Measurements from ENCODE around the gene MAP4.

MAP4 gene

DNA sequence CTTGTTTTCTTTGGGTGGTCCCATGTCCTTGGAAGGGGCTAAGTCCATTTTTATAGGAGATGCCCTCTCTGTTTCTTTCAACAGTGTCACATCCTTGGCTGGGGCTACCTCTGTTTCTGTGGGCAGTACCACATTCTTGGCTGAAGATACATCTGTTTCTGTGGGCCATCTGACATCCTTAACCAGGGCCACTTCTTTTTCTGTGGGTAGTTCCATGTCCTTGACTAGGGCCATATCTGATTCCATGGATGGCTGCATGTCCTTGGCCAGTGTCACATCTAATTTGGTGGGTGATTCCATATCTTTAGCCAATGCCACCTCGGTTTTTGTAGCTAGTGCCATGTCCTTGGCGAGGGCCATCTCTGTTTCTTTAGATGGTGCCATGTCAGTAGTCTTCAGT lies 99.5 kb downstream of the MAP4 start:
- TF ChIP-seq TCF12 (IDR thresholded peaks at IDR 0.05; ENCODE audit: low read depth) (no peak), FOXM1 (IDR thresholded peaks at IDR 0.05; ENCODE audit: borderline replicate concordance, low read depth) (no peak), YY1 (IDR thresholded peaks at IDR 0.05; ENCODE audit: low read depth) (no peak)
- TF ChIP-seq, protein P1, sequence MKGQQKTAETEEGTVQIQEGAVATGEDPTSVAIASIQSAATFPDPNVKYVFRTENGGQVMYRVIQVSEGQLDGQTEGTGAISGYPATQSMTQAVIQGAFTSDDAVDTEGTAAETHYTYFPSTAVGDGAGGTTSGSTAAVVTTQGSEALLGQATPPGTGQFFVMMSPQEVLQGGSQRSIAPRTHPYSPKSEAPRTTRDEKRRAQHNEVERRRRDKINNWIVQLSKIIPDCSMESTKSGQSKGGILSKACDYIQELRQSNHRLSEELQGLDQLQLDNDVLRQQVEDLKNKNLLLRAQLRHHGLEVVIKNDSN (IDR thresholded peaks at IDR 0.05), result no peak

DNA sequence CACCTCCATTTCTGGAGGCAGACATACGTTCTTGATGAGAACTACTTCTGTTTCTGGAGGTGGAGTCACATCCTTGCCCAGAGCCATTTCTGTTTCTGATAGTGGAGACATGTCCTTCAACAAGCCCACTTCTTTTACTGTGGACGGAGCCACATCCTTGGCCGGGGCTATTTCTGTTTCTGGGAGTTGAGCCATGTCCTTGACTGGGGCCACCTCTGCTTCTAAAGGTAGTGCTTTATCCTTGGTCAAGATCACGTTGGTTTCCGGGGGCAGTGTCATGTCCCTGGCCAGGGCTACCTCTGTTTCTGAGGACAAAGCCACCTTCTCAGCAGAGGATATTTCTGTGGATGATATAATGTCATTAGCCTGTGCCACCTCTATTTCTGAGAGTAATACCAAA lies 100.0 kb downstream of the MAP4 start:
- TF ChIP-seq, protein P2, sequence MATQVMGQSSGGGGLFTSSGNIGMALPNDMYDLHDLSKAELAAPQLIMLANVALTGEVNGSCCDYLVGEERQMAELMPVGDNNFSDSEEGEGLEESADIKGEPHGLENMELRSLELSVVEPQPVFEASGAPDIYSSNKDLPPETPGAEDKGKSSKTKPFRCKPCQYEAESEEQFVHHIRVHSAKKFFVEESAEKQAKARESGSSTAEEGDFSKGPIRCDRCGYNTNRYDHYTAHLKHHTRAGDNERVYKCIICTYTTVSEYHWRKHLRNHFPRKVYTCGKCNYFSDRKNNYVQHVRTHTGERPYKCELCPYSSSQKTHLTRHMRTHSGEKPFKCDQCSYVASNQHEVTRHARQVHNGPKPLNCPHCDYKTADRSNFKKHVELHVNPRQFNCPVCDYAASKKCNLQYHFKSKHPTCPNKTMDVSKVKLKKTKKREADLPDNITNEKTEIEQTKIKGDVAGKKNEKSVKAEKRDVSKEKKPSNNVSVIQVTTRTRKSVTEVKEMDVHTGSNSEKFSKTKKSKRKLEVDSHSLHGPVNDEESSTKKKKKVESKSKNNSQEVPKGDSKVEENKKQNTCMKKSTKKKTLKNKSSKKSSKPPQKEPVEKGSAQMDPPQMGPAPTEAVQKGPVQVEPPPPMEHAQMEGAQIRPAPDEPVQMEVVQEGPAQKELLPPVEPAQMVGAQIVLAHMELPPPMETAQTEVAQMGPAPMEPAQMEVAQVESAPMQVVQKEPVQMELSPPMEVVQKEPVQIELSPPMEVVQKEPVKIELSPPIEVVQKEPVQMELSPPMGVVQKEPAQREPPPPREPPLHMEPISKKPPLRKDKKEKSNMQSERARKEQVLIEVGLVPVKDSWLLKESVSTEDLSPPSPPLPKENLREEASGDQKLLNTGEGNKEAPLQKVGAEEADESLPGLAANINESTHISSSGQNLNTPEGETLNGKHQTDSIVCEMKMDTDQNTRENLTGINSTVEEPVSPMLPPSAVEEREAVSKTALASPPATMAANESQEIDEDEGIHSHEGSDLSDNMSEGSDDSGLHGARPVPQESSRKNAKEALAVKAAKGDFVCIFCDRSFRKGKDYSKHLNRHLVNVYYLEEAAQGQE (IDR thresholded peaks at IDR 0.05; ENCODE audit: low read depth), result no peak
- TF ChIP-seq YY1 (IDR thresholded peaks at IDR 0.05; ENCODE audit: low read depth) (no peak), EGR1 (IDR thresholded peaks at IDR 0.05) (no peak), CEBPB (IDR thresholded peaks at IDR 0.05) (no peak), TCF12 (IDR thresholded peaks at IDR 0.05; ENCODE audit: low read depth) (no peak), EP300 (IDR thresholded peaks at IDR 0.05; ENCODE audit: borderline replicate concordance) (no peak), RAD21 (IDR thresholded peaks at IDR 0.05; ENCODE audit: low read depth) (no peak), FOXM1 (IDR thresholded peaks at IDR 0.05; ENCODE audit: borderline replicate concordance, low read depth) (no peak), NFIC (IDR thresholded peaks at IDR 0.05) (no peak), TAF1 (IDR thresholded peaks at IDR 0.05; ENCODE audit: low read depth) (no peak), CREB1 (IDR thresholded peaks at IDR 0.05; ENCODE audit: low read depth) (no peak), TEAD4 (IDR thresholded peaks at IDR 0.05) (no peak), ZBTB7A (IDR thresholded peaks at IDR 0.05; ENCODE audit: low read depth) (no peak)
- TF ChIP-seq, protein P1 (IDR thresholded peaks at IDR 0.05), result no peak
- TF ChIP-seq, protein P3, sequence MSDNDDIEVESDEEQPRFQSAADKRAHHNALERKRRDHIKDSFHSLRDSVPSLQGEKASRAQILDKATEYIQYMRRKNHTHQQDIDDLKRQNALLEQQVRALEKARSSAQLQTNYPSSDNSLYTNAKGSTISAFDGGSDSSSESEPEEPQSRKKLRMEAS (IDR thresholded peaks at IDR 0.05), result no peak

DNA sequence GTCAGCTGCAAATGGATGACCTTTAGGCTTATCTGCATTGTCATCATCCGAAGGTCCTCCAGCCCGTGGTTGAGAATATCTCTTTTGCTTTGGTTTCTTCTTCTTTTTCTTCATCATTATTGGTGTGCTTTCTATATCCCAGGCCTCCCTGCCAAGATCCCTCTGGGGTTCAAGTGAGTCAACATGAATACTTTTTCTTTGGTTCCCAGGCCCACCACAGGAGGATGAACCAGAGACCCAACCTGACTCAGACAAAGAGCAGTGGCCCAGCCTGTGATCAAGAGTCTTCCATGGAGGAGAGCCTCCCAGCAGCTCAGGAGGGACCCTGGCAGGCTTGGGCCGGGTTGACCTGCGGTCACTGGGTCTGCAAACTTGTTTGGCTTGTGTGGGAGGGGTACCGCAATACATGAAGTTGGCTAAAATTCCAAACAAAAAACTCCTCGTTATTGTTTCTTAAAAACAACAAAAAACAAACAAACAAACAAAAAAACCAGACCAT lies 104.2 kb downstream of the MAP4 start:
- TF ChIP-seq CREB1 (IDR thresholded peaks at IDR 0.05; ENCODE audit: low read depth), result no peak
- no peak for TF ChIP-seq FOXM1 (IDR thresholded peaks at IDR 0.05; ENCODE audit: borderline replicate concordance, low read depth)
- TF ChIP-seq TEAD4 (IDR thresholded peaks at IDR 0.05), result no peak
- TF ChIP-seq, protein P1 (IDR thresholded peaks at IDR 0.05), result no peak
- TF ChIP-seq EGR1 (IDR thresholded peaks at IDR 0.05), result no peak
- TF ChIP-seq TAF1 (IDR thresholded peaks at IDR 0.05; ENCODE audit: low read depth), result no peak

DNA sequence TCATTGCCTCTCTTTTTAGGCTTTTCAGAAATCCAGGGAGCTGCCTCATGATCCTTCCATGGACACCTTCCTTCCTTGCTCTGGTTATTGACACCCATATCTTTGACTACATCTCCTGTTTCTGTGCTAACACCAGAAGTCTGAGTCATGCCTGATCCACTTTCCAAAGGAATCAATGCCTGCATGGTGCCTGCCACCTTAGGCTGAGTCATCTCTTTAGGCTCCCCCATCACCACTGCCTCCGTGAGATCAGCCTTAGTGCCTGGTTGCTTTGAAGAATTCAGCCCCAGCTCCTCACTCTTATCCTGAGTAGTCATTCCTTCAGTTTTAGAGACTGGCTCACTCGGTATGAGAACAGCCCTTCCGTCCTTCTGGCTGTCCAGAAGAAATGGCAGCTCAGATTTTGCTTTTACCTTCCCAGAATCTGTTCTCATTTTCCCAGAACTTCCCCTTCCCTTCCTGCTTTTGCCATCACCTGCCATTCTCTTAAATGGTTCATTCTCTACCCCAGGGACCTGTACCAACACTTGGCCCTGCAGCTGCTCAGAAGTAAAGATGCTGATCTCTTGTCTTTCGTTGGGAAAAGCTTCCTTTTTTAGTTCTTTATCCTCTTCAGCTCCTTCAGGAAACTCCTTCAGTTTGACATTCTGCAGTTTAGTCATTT lies 105.3 kb downstream of the MAP4 start:
- TF ChIP-seq EP300 (IDR thresholded peaks at IDR 0.05; ENCODE audit: borderline replicate concordance), result no peak
- TF ChIP-seq, protein P3 (IDR thresholded peaks at IDR 0.05), result no peak
- TF ChIP-seq CEBPB (IDR thresholded peaks at IDR 0.05), result no peak
- TF ChIP-seq, protein P1 (IDR thresholded peaks at IDR 0.05), result no peak
- no peak for TF ChIP-seq TAF1 (IDR thresholded peaks at IDR 0.05; ENCODE audit: low read depth)
- TF ChIP-seq YY1 (IDR thresholded peaks at IDR 0.05; ENCODE audit: low read depth), result no peak

DNA sequence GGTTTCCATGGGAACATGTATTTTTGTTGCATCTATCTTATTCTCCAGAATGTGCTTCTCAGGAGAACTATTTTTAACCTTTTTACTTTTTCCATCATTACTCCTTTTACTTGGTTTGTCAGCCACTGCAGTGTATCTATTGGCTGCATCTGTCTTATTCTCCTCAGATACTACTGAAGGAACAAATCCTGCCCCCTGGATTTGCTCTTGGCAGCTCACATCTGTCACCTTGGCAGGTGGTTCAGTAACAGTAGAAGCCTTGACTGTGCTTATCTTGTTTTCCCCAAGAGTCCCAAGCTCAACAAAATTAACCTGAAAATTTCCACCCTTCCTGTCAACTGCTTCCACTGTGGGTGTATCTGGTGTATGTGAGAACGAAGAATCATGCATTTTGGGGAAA lies 106.0 kb downstream of the MAP4 start:
- TF ChIP-seq TCF12 (IDR thresholded peaks at IDR 0.05; ENCODE audit: low read depth), result no peak
- TF ChIP-seq, protein P1 (IDR thresholded peaks at IDR 0.05), result no peak
- TF ChIP-seq RAD21 (IDR thresholded peaks at IDR 0.05; ENCODE audit: low read depth), result no peak
- TF ChIP-seq, protein P2 (IDR thresholded peaks at IDR 0.05; ENCODE audit: low read depth), result no peak
- no peak for TF ChIP-seq CEBPB (IDR thresholded peaks at IDR 0.05)
- no peak for TF ChIP-seq EP300 (IDR thresholded peaks at IDR 0.05; ENCODE audit: borderline replicate concordance)
- TF ChIP-seq YY1 (IDR thresholded peaks at IDR 0.05; ENCODE audit: low read depth), result no peak
- TF ChIP-seq FOXM1 (IDR thresholded peaks at IDR 0.05; ENCODE audit: borderline replicate concordance, low read depth), result no peak
- TF ChIP-seq CREB1 (IDR thresholded peaks at IDR 0.05; ENCODE audit: low read depth), result no peak
- TF ChIP-seq TAF1 (IDR thresholded peaks at IDR 0.05; ENCODE audit: low read depth), result no peak
- no peak for TF ChIP-seq NFIC (IDR thresholded peaks at IDR 0.05)
- TF ChIP-seq ZBTB7A (IDR thresholded peaks at IDR 0.05; ENCODE audit: low read depth), result no peak
- TF ChIP-seq, protein P3 (IDR thresholded peaks at IDR 0.05), result no peak
- no peak for TF ChIP-seq TEAD4 (IDR thresholded peaks at IDR 0.05)
- no peak for TF ChIP-seq EGR1 (IDR thresholded peaks at IDR 0.05)

All from Ishikawa (cell line).